ENCODE measurements around the gene DUSP6.
A peak's percentile ranks its signal among the peaks of the same experiment; 100 is the strongest.

The DUSP6 gene

GRCh38 chr12:89334548-89335169, 17.6 kb downstream of the DUSP6 start:
- Histone ChIP-seq H3F3A (ENCODE audit: insufficient read depth, low read length) (peaks cover 3% of the 10 kb centered on the region; the same call in 1 of the 2 replicates), H3K9me2 (replicated peaks; ENCODE audit: insufficient read depth, low read length) (no peaks in the 10 kb centered on the region), H3K36me3 (replicated peaks; ENCODE audit: insufficient read depth, low read length) (no peaks in the 10 kb centered on the region), H3K9me3 (replicated peaks; ENCODE audit: insufficient read depth, low read length) (no peaks in the 10 kb centered on the region), H3K4me1 (ENCODE audit: low read length) (peaks cover 6% of the 10 kb centered on the region; the same call in 1 of the 2 replicates), H4K20me1 (ENCODE audit: insufficient read depth, low read length) (no peaks in the 10 kb centered on the region), H3K27me3 (replicated peaks; ENCODE audit: insufficient read depth, low read length) (no peaks in the 10 kb centered on the region), H3K4me2 (ENCODE audit: low read depth, low read length) (no peak overlapping the region), H3K79me2 (ENCODE audit: low read length) (no peaks in the 10 kb centered on the region), H3K27ac (ENCODE audit: low read length) (no peak overlapping the region), H3K4me3 (ENCODE audit: low read length) (no peak overlapping the region), H3K9ac (ENCODE audit: low read length) (no peak overlapping the region), H2AFZ (ENCODE audit: low read length) (no peak overlapping the region)
- no peak for DNase-seq
- TF ChIP-seq EZH2phosphoT487 (IDR thresholded peaks at IDR 0.05; ENCODE audit: low read length) (no peak), EZH2 (optimal IDR thresholded peaks at IDR 0.05; ENCODE audit: low read depth, low read length) (no peak)
- TF ChIP-seq, protein P1, sequence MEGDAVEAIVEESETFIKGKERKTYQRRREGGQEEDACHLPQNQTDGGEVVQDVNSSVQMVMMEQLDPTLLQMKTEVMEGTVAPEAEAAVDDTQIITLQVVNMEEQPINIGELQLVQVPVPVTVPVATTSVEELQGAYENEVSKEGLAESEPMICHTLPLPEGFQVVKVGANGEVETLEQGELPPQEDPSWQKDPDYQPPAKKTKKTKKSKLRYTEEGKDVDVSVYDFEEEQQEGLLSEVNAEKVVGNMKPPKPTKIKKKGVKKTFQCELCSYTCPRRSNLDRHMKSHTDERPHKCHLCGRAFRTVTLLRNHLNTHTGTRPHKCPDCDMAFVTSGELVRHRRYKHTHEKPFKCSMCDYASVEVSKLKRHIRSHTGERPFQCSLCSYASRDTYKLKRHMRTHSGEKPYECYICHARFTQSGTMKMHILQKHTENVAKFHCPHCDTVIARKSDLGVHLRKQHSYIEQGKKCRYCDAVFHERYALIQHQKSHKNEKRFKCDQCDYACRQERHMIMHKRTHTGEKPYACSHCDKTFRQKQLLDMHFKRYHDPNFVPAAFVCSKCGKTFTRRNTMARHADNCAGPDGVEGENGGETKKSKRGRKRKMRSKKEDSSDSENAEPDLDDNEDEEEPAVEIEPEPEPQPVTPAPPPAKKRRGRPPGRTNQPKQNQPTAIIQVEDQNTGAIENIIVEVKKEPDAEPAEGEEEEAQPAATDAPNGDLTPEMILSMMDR (IDR thresholded peaks at IDR 0.05; ENCODE audit: low read length), result no peak

GRCh38 chr12:89333564-89334252, 18.6 kb downstream of the DUSP6 start:
- TF ChIP-seq, protein P1 (IDR thresholded peaks at IDR 0.05; ENCODE audit: low read length), result no peak
- TF ChIP-seq EZH2 (optimal IDR thresholded peaks at IDR 0.05; ENCODE audit: low read depth, low read length) (no peak), EZH2phosphoT487 (IDR thresholded peaks at IDR 0.05; ENCODE audit: low read length) (no peak)
- Histone ChIP-seq H3K27ac (ENCODE audit: low read length) (peak overlapping the region; percentile 11; the same call in 1 of the 2 replicates), H3F3A (ENCODE audit: insufficient read depth, low read length) (peaks cover 3% of the 10 kb centered on the region; the same call in 1 of the 2 replicates), H3K9me3 (replicated peaks; ENCODE audit: insufficient read depth, low read length) (no peaks in the 10 kb centered on the region), H3K4me3 (ENCODE audit: low read length) (peak overlapping the region; percentile 0; the same call in 1 of the 2 replicates), H3K9ac (ENCODE audit: low read length) (no peak overlapping the region; the same call in 1 of the 2 replicates), H3K4me2 (ENCODE audit: low read depth, low read length) (peak overlapping the region; percentile 49), H3K9me2 (replicated peaks; ENCODE audit: insufficient read depth, low read length) (no peaks in the 10 kb centered on the region), H3K4me1 (ENCODE audit: low read length) (peaks cover 6% of the 10 kb centered on the region; the same call in 1 of the 2 replicates), H4K20me1 (ENCODE audit: insufficient read depth, low read length) (no peaks in the 10 kb centered on the region), H2AFZ (ENCODE audit: low read length) (peak overlapping the region; percentile 42), H3K27me3 (replicated peaks; ENCODE audit: insufficient read depth, low read length) (no peaks in the 10 kb centered on the region), H3K36me3 (replicated peaks; ENCODE audit: insufficient read depth, low read length) (no peaks in the 10 kb centered on the region), H3K79me2 (ENCODE audit: low read length) (no peaks in the 10 kb centered on the region)
- peak; percentile 86 for DNase-seq

DNA sequence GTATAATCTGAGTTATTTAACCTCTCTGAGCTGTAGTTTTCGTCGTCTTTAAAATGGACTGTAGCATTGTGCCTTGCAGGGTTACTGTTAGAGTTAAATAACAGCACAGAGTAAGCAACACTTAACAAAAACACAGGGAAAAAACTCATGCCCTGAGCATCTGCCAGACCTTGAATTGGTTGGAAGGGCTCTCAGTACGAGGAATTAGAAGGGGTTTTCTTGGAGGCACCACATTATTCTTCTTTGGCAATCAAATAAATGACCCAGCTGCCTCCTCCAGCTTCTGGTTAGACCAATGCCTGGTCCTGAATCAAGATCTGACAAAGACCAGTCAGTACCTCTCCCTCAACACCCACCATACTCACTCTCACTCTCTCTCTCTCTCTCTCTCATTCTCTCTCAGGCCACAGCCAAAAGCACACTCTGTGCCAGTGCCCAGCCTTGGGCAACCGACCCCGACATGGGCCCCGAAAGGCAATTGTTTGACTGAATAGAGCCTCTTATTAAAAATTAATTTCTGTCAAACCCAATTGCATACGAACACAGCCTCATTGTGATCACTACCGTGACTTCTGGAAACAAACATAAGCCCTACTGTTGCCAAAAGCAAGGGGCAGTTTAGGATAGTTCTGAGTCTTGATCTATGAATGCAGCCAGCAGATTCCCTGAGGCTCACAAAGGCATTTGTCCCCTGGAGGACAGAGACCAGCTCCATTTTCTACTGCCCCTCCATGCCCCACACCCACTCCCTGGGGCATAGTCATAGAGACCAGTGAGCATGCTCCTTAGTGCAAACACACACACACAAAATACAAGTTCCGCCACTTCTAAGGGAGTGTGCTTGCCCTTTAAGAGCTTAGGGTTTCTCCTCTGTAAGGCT, 23.9 kb downstream of the DUSP6 start:
- Histone ChIP-seq H3K27ac (ENCODE audit: low read length) (no peak overlapping the region), H3K4me2 (ENCODE audit: low read depth, low read length) (no peak overlapping the region), H3K9me3 (replicated peaks; ENCODE audit: insufficient read depth, low read length) (no peaks in the 10 kb centered on the region), H3K4me3 (ENCODE audit: low read length) (no peak overlapping the region), H3F3A (ENCODE audit: insufficient read depth, low read length) (no peaks in the 10 kb centered on the region), H4K20me1 (ENCODE audit: insufficient read depth, low read length) (no peaks in the 10 kb centered on the region), H2AFZ (ENCODE audit: low read length) (no peak overlapping the region), H3K27me3 (replicated peaks; ENCODE audit: insufficient read depth, low read length) (no peaks in the 10 kb centered on the region), H3K79me2 (ENCODE audit: low read length) (no peaks in the 10 kb centered on the region), H3K36me3 (replicated peaks; ENCODE audit: insufficient read depth, low read length) (no peaks in the 10 kb centered on the region), H3K9ac (ENCODE audit: low read length) (no peak overlapping the region), H3K4me1 (ENCODE audit: low read length) (peaks cover 3% of the 10 kb centered on the region; the same call in 1 of the 2 replicates), H3K9me2 (replicated peaks; ENCODE audit: insufficient read depth, low read length) (no peaks in the 10 kb centered on the region)
- DNase-seq, result no peak
- TF ChIP-seq EZH2phosphoT487 (IDR thresholded peaks at IDR 0.05; ENCODE audit: low read length) (no peak), EZH2 (optimal IDR thresholded peaks at IDR 0.05; ENCODE audit: low read depth, low read length) (no peak)
- TF ChIP-seq, protein P1 (IDR thresholded peaks at IDR 0.05; ENCODE audit: low read length), result no peak
